ENCODE measurements around the gene CCDC201. TPM values are rescaled to one million over a fixed set of nuclear protein-coding genes. Genes with fewer than 3 reads are reported as not detected.

The CCDC201 gene
- total and polyA plus RNA-seq, 2 of the 8 experiments (the other 6 are each of a cell fraction or from before 2014, with no cell fraction given): not detected

GRCh38 chr7:45917064-45917463, 44.2 kb upstream of the CCDC201 start:
- Histone ChIP-seq H2BK12ac (ENCODE audit: low read depth, low read length) (no peak overlapping the region), H2BK15ac (ENCODE audit: low read length) (no peak overlapping the region), H3K27me3 (replicated peaks in 1 of 4; ENCODE audit: control insufficient read depth in 3 of 4, extremely low read depth in 1 of 4, insufficient read depth in 3 of 4, low read length in 3 of 4) (peaks cover 13 to 40% (median 32%) of the 10 kb centered on the region in 4 experiments), H4K5ac (ENCODE audit: insufficient read length, low read depth, low read length) (no peak overlapping the region), H3K23me2 (ENCODE audit: low read depth, low read length) (peaks cover 10% of the 10 kb centered on the region; the same call in 1 of the 2 replicates), H4K91ac (replicated peaks; ENCODE audit: insufficient read length, low read length) (no peak overlapping the region), H3K4me2 (ENCODE audit: insufficient read depth in 1 of 2, low read depth in 2 of 2, low read length in 2 of 2) (no peak overlapping the region), H2BK5ac (ENCODE audit: low read depth, low read length) (no peak overlapping the region), H3K9ac (replicated peaks in 1 of 4; ENCODE audit: extremely low read depth in 1 of 4, low read depth in 3 of 4, low read length in 3 of 4) (no peak overlapping the region), H2BK20ac (ENCODE audit: low read length) (no peak overlapping the region), H3K4ac (replicated peaks; ENCODE audit: insufficient read length, low read depth, low read length) (no peak overlapping the region), H3K79me1 (ENCODE audit: low read depth, low read length) (no peaks in the 10 kb centered on the region), H3K23ac (ENCODE audit: insufficient read length) (no peak overlapping the region), H3K4me1 (replicated peaks in 1 of 4; ENCODE audit: control insufficient read depth in 3 of 4, insufficient read depth in 4 of 4, low read length in 3 of 4) (peaks cover 4 to 19% (median 5%) of the 10 kb centered on the region in 4 experiments; a peak in 6 of 7 replicates), H4K8ac (ENCODE audit: extremely low read depth, insufficient read depth, low read length) (no peak overlapping the region), H2BK120ac (replicated peaks; ENCODE audit: low read depth, low read length) (no peak overlapping the region), H3K9me3 (ENCODE audit: insufficient read depth in 2 of 2, low read depth in 1 of 2, low read length in 1 of 2) (no peaks in the 10 kb centered on the region), H3K56ac (replicated peaks; ENCODE audit: insufficient read length, low read depth, low read length) (no peak overlapping the region), H2AK5ac (ENCODE audit: low read depth, low read length) (no peak overlapping the region), H3K36me3 (ENCODE audit: control insufficient read depth in 2 of 4, insufficient read depth in 4 of 4, low read length in 3 of 4) (peaks cover 0 to 6% (median 2%) of the 10 kb centered on the region in 4 experiments; a peak in 5 of 8 replicates), H3K14ac (ENCODE audit: insufficient read length) (no peak overlapping the region), H2AFZ (ENCODE audit: low read length) (no peak overlapping the region), H3K18ac (ENCODE audit: extremely low read depth, low read length) (no peak overlapping the region), H3K79me2 (ENCODE audit: control insufficient read depth in 1 of 2, insufficient read depth in 2 of 2, low read length in 2 of 2) (no peaks in the 10 kb centered on the region), H3K27ac (ENCODE audit: low read depth, low read length) (no peak overlapping the region), H4K20me1 (replicated peaks in 1 of 2; ENCODE audit: control insufficient read depth in 1 of 2, insufficient read depth in 2 of 2, low read length in 2 of 2) (peaks cover 2% of the 10 kb centered on the region in 2 experiments), H3K4me3 (ENCODE audit: extremely low read depth in 1 of 4, insufficient read depth in 2 of 4, low read depth in 3 of 4, low read length in 4 of 4) (no peak overlapping the region)
- ChIA-PET CTCF (ENCODE audit: partially characterized antibody) (interaction anchor here (0.6 to 15.3 kb wide), 24 partner anchors 8 to 1266 kb away, joined by 3 to 242 read pairs (median 5); partner anchors contain the start of gene IGFBP1), POLR2A (ENCODE audit: partially characterized antibody) (interaction anchor here (0.6 kb wide), 1 partner anchor 30 kb away, joined by 3 read pairs; no protein-coding TSS in a partner anchor)
- TF ChIP-seq POLR2AphosphoS5 (IDR thresholded peaks at IDR 0.05; ENCODE audit: low read depth, low read length) (no peak), TAF1 (IDR thresholded peaks at IDR 0.05; ENCODE audit: low read depth, low read length) (no peak), CREB1 (IDR thresholded peaks at IDR 0.05) (no peak), ATF2 (IDR thresholded peaks at IDR 0.05; ENCODE audit: low read length) (no peak), JUN (IDR thresholded peaks at IDR 0.05; ENCODE audit: low read depth, low read length) (no peak), HDAC6 (IDR thresholded peaks at IDR 0.05; ENCODE audit: low read depth, low read length) (no peak), SIN3A (conservative IDR thresholded peaks at IDR 0.05 in 1 of 2, IDR thresholded peaks at IDR 0.05 in 1 of 2; ENCODE audit: low read depth in 1 of 2, low read length in 2 of 2) (no peak), CHD1 (IDR thresholded peaks at IDR 0.05; ENCODE audit: low read depth, low read length) (no peak), MAFK (IDR thresholded peaks at IDR 0.05; ENCODE audit: low read depth, low read length) (no peak), JUND (IDR thresholded peaks at IDR 0.05; ENCODE audit: low read length) (no peak)
- DNase-seq (ENCODE audit: low read depth in 1 of 2, low spot score in 2 of 2) (no peak), FAIRE-seq (no peak)
- 87% methylated on average over 14 of the region's 14 CpGs; no CpG with 5 or more reads in 1 of the 2 experiments for WGBS, 2 experiments (ENCODE audit: extremely low coverage in 1 of 2, insufficient coverage in 1 of 2, insufficient read length in 1 of 2, insufficient replicate concordance in 2 of 2, low coverage in 1 of 2, low lambda C conversion rate in 2 of 2, missing lambda C conversion rate in 1 of 2)

Data from H1 (cell line).